ENCODE data around the gene ATN1. TPM values are rescaled to one million over a fixed set of nuclear protein-coding genes. Genes with fewer than 3 reads are reported as not detected.

The ATN1 gene
- total and polyA plus RNA-seq, 9 of the 15 experiments (the other 6 are each of a cell fraction or from before 2014, with no cell fraction given): 0.15 to 49.8 (median 2.7) TPM

- no peak for TF ChIP-seq MGA (IDR thresholded peaks at IDR 0.05)
- TF ChIP-seq, protein P1, sequence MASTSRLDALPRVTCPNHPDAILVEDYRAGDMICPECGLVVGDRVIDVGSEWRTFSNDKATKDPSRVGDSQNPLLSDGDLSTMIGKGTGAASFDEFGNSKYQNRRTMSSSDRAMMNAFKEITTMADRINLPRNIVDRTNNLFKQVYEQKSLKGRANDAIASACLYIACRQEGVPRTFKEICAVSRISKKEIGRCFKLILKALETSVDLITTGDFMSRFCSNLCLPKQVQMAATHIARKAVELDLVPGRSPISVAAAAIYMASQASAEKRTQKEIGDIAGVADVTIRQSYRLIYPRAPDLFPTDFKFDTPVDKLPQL (IDR thresholded peaks at IDR 0.05; ENCODE audit: extremely low read depth, insufficient read length): no peak
- TF ChIP-seq STAT6 (CRISPR knock-in tag; IDR thresholded peaks at IDR 0.05): no peak
- no peak for TF ChIP-seq ZNF253 (CRISPR knock-in tag; conservative IDR thresholded peaks at IDR 0.05)
- TF ChIP-seq SRSF7 (optimal IDR thresholded peaks at IDR 0.05; ENCODE audit: low read depth, low read length): no peak
- no peak for TF ChIP-seq ZNF408 (CRISPR knock-in tag; IDR thresholded peaks at IDR 0.05; ENCODE audit: low read depth)
- TF ChIP-seq XRCC3 (IDR thresholded peaks at IDR 0.05): no peak
Measured at GRCh38 chr12:6964605-6965025, 36.9 kb downstream of the ATN1 start (continued).

All from K562 (cell line).